Measurements from ENCODE around the gene VASH2.
A peak's percentile ranks its signal among the peaks of the same experiment; 100 is the strongest.

GRCh38 chr1:212914789-212915188 lies 35.6 kb upstream of the VASH2 start:
- TF ChIP-seq JUNB (IDR thresholded peaks at IDR 0.05; ENCODE audit: unreplicated experiment) (no peak), REST (IDR thresholded peaks at IDR 0.05; ENCODE audit: unreplicated experiment) (no peak), EZH2 (IDR thresholded peaks at IDR 0.05; ENCODE audit: low read depth, unreplicated experiment) (no peak), ZNF114 (CRISPR knock-in tag; IDR thresholded peaks at IDR 0.05) (no peak), POLR2AphosphoS5 (IDR thresholded peaks at IDR 0.05; ENCODE audit: low read depth) (no peak; the same call in 1 of the 2 replicates), ZNF331 (CRISPR knock-in tag; IDR thresholded peaks at IDR 0.05; ENCODE audit: low read depth) (no peak), EZH2phosphoT487 (IDR thresholded peaks at IDR 0.05; ENCODE audit: unreplicated experiment) (no peak), ETS1 (IDR thresholded peaks at IDR 0.05) (no peak), NANOG (IDR thresholded peaks at IDR 0.05; ENCODE audit: borderline replicate concordance) (no peak)
- TF ChIP-seq, protein P1, sequence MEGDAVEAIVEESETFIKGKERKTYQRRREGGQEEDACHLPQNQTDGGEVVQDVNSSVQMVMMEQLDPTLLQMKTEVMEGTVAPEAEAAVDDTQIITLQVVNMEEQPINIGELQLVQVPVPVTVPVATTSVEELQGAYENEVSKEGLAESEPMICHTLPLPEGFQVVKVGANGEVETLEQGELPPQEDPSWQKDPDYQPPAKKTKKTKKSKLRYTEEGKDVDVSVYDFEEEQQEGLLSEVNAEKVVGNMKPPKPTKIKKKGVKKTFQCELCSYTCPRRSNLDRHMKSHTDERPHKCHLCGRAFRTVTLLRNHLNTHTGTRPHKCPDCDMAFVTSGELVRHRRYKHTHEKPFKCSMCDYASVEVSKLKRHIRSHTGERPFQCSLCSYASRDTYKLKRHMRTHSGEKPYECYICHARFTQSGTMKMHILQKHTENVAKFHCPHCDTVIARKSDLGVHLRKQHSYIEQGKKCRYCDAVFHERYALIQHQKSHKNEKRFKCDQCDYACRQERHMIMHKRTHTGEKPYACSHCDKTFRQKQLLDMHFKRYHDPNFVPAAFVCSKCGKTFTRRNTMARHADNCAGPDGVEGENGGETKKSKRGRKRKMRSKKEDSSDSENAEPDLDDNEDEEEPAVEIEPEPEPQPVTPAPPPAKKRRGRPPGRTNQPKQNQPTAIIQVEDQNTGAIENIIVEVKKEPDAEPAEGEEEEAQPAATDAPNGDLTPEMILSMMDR (conservative IDR thresholded peaks at IDR 0.05; ENCODE audit: low read depth in 2 of 2), result 0 out of 4 replicates have a peak, but pooled peaks of 1 of the 2 experiments have one; percentile 2
- TF ChIP-seq, protein P2, sequence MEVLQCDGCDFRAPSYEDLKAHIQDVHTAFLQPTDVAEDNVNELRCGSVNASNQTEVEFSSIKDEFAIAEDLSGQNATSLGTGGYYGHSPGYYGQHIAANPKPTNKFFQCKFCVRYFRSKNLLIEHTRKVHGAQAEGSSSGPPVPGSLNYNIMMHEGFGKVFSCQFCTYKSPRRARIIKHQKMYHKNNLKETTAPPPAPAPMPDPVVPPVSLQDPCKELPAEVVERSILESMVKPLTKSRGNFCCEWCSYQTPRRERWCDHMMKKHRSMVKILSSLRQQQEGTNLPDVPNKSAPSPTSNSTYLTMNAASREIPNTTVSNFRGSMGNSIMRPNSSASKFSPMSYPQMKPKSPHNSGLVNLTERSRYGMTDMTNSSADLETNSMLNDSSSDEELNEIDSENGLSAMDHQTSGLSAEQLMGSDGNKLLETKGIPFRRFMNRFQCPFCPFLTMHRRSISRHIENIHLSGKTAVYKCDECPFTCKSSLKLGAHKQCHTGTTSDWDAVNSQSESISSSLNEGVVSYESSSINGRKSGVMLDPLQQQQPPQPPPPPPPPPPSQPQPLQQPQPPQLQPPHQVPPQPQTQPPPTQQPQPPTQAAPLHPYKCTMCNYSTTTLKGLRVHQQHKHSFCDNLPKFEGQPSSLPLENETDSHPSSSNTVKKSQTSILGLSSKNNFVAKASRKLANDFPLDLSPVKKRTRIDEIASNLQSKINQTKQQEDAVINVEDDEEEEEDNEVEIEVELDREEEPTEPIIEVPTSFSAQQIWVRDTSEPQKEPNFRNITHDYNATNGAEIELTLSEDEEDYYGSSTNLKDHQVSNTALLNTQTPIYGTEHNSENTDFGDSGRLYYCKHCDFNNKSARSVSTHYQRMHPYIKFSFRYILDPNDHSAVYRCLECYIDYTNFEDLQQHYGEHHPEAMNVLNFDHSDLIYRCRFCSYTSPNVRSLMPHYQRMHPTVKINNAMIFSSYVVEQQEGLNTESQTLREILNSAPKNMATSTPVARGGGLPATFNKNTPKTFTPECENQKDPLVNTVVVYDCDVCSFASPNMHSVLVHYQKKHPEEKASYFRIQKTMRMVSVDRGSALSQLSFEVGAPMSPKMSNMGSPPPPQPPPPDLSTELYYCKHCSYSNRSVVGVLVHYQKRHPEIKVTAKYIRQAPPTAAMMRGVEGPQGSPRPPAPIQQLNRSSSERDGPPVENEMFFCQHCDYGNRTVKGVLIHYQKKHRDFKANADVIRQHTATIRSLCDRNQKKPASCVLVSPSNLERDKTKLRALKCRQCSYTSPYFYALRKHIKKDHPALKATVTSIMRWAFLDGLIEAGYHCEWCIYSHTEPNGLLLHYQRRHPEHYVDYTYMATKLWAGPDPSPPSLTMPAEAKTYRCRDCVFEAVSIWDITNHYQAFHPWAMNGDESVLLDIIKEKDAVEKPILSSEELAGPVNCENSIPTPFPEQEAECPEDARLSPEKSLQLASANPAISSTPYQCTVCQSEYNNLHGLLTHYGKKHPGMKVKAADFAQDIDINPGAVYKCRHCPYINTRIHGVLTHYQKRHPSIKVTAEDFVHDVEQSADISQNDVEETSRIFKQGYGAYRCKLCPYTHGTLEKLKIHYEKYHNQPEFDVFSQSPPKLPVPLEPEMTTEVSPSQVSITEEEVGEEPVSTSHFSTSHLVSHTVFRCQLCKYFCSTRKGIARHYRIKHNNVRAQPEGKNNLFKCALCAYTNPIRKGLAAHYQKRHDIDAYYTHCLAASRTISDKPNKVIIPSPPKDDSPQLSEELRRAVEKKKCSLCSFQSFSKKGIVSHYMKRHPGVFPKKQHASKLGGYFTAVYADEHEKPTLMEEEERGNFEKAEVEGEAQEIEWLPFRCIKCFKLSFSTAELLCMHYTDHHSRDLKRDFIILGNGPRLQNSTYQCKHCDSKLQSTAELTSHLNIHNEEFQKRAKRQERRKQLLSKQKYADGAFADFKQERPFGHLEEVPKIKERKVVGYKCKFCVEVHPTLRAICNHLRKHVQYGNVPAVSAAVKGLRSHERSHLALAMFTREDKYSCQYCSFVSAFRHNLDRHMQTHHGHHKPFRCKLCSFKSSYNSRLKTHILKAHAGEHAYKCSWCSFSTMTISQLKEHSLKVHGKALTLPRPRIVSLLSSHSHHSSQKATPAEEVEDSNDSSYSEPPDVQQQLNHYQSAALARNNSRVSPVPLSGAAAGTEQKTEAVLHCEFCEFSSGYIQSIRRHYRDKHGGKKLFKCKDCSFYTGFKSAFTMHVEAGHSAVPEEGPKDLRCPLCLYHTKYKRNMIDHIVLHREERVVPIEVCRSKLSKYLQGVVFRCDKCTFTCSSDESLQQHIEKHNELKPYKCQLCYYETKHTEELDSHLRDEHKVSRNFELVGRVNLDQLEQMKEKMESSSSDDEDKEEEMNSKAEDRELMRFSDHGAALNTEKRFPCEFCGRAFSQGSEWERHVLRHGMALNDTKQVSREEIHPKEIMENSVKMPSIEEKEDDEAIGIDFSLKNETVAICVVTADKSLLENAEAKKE (CRISPR knock-in tag; IDR thresholded peaks at IDR 0.05), result no peak
